Measurements from ENCODE around the gene PMPCB.
"Not testable (repeated sequence)": the region's sequence is repeated elsewhere in the genome, so short reads cannot be mapped to it uniquely, and the experiment has no call there.

The PMPCB gene, protein sequence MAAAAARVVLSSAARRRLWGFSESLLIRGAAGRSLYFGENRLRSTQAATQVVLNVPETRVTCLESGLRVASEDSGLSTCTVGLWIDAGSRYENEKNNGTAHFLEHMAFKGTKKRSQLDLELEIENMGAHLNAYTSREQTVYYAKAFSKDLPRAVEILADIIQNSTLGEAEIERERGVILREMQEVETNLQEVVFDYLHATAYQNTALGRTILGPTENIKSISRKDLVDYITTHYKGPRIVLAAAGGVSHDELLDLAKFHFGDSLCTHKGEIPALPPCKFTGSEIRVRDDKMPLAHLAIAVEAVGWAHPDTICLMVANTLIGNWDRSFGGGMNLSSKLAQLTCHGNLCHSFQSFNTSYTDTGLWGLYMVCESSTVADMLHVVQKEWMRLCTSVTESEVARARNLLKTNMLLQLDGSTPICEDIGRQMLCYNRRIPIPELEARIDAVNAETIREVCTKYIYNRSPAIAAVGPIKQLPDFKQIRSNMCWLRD

DNA sequence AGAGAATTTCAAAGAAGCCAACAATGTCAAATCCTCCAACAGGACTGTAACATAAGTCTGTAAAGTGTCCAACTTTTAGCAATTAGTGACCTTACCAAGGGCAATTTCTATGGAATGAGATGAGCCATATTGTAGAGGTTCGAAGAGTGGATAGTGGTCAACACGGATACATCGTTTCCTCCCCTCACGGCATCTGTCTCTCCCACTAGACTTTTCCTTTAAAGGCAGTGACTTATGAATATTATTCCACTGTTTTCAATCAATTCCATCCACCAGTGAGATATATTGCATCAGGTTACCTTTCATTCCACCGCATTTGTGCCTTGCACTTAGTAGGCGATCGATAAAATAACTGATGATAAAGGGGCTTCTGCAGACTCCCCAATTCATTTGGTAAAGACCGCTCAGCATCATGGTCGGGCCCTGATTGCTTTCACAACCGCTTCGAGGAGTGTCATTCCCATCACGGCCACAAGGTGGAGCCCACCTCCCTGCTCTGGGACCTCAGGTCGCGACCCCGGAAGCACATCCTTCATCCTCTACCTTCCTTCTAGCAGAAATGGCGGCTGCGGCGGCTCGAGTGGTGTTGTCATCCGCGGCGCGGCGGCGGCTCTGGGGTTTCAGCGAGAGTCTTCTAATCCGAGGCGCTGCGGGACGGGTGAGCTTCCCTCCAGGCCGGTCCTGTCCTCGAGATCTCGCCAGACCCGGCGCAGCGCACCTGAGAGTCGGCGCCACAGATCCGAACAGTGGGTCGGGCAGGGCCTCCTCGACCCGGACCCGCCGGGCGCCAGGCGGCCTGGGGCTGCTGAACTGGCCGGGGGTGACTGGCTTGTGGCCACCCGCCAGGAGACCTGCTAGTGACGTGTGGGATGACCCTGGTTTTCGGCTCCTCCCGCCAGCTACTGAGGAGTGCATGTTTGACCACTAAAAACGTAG is at the start of gene PMPCB:
Gene PMPCB, plus strand, starts transcription at position 535 of the 936 bp plus-strand sequence. Its CDS starts 25 bp downstream, at position 560.
- in situ Hi-C loops (cut with MboI; ENCODE audit: low sequenced_read_pairs), result no loop called here

DNA sequence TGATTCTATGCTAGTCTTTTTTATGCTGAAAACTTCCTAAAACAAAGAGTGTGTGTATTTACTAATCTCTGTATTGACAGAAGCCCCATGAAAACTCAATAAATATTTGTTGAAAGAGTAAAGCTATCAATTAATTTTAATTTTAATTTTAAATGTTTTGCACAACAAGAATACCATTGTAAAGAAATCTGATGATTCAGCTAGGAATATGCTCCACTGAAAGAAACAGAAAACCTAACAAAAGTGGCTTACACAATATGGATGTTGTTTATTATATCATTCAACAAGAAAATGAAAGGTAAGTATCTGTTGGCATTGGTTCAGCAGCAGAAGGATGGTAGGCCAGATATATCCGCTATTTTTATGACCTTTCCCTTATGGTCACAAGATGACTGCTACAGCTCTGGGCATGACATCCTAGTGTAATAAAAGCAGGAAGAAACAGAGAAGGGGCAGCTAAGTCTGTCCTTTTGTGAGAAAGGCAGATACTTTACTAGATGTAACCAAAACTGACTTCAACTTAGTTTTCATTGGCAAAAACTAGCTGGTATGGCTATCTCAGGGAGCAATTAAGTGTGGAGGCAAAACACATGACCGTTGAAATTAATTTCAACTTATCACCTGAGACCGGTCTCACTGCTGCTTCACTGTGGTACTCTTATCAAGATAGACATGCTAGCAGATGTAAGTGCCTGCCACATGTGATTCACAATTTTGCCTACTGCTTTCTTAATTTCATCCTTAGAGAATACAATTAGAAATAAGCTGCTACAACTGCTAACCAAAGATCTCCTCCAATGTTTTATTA is 43.3 kb upstream of the PMPCB start:
- in situ Hi-C loops (cut with MboI; ENCODE audit: low sequenced_read_pairs), result not testable (repeated sequence)

DNA sequence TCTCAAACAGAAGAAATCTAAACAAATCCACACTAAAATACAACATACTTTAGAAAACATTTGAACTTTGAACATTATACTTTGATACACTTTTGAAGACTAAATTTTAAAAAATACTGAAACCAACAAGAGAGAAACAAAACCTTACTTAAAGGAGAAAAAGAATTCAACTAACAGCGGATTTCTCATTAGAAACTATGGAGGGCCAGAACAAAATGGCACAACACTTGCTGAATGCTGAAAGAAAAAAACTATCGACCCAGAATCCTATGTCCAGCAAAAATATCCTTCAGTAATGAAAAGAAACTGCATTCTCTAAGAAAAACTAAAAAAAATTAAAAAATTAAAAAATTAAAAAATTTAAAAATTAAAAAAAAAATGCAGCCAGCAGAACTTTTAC is 33.2 kb upstream of the PMPCB start:
- in situ Hi-C loops (cut with MboI; ENCODE audit: low sequenced_read_pairs), result not testable (repeated sequence)

DNA sequence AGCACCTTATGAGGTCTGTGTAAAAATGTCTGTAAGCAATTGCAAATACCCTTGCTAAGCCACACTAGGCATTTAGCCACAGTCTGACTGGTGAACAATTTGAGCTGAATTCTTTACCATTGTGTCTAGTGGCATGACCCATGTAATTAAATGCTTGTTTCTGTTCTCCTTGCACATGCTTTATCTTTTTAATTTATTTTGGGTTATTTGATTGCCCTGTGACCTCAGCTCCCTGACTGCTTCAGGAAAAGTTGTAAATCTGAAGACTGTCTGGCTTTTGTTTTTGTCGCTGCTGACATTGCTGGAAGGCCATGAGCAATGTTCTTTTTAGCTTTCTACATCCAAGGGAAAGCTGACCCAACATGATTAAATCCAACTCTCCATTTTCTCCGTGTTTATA is 31.0 kb upstream of the PMPCB start:
- in situ Hi-C loops (cut with MboI; ENCODE audit: low sequenced_read_pairs), result not testable (repeated sequence)

DNA sequence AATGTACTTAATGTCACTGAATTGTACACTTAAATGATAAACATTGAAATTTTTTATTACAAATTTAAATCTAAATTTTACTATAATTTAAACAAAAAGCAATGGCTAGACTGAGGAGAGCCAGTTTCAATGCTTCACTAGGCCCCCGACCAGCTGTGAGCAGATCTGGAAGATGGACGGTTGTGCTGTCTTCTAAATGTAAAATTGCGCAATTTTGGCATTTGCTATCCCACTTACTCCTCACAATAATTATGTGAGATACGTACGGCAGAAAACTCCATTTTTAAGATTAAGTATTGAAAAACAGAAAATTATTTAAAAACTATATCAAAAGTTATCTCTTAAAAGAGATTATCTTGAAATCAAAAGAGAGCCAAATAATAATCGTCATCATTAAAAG is 23.9 kb upstream of the PMPCB start:
- in situ Hi-C loops (cut with MboI; ENCODE audit: low sequenced_read_pairs), result not testable (repeated sequence)

DNA sequence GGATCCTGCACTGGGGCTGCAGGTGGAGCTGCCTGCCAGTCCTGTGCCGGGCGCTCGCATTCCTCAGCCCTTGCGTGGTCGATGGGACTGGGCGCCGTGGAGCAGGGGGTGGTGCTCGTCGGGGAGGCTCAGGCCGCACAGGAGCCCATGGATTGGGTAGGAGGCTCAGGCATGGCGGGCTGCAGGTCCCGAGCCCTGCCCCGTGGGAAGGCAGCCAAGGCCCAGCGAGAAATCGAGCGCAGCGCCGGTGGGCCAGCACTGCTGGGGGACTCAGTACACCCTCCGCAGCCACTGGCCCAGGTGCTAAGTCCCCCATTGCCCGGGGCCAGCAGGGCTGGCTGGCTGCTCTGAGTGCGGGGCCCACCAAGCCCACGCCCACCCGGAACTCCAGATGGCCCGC is 22.4 kb upstream of the PMPCB start:
- in situ Hi-C loops (cut with MboI; ENCODE audit: low sequenced_read_pairs), result not testable (repeated sequence)

DNA sequence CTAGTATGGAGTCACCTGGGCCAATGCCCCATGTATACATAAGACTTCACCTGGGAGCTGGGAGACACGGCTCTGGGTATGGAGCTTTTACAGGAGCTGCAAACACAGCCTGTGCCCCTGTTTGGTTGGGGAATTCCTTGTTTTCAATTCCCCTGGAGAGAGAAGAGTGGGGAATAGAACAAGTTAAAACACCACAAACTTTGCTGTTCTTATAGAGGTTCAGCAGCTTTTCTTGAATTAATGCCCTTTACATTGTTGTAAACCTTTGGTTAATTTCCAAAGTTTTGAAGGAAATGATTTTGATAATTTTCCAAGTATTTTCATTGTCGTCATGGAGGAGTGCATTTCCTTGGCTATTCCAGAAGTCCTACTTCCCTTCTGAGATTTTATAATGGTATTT is 19.0 kb upstream of the PMPCB start:
- in situ Hi-C loops (cut with MboI; ENCODE audit: low sequenced_read_pairs), result not testable (repeated sequence)

DNA sequence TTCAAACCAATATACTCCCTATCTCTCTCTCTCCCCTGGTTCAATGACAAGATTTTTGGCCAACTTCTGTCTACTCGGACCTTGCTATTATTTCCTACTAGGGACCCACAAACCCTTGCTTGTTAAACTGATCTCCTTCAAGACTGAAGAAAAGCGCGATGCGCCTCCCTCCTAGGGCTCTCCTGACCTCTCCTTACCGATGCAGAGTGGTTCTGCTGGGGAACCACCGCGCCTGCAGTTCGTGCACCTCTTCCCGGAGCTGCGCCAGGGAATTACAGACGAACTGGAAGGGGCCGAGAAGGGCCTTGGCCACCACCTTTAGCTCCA is 17.6 kb upstream of the PMPCB start:
- in situ Hi-C loops (cut with MboI; ENCODE audit: low sequenced_read_pairs), result not testable (repeated sequence)

DNA sequence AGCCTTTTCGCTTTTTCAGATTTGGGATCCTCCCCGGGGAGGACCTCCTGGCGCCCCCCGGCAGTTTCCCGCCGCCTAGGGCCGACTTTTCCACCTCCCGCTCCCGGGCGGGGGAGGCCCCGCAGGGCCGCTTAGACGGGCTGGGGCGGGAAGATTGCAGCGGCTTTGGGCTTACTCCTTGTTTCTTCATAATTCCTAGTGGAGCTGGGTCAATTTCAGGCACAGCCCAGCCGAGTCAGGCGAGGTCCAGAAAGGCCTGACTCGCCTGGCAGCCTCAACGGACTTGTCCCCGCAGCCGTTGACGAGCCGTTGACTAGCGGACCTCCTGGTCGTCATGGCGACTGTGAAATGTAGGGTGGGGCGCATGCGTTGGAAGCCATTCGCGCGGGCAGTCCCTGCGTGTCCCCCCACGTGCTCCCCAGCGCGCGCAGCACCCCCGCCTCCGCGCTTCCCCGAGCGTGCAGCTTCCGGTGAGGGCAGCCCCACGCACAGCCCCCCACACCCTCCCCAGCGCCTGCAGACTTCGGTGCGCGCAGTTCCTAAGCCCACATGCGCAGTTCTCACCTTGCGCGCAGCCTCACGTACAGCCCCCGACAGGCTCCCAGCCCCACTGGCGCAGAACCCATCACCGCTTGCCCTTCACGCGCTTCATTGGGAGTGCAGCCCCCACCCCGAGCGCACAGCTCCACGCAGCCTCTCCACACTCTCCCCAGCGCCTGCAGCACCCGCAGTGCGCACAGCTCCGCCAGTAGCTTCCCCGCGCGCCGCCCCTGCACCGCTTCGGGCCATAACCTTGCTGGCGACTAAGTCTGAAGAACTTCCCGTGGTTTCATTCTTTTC is 17.1 kb upstream of the PMPCB start:
- in situ Hi-C loops (cut with MboI; ENCODE audit: low sequenced_read_pairs), result not testable (repeated sequence)

DNA sequence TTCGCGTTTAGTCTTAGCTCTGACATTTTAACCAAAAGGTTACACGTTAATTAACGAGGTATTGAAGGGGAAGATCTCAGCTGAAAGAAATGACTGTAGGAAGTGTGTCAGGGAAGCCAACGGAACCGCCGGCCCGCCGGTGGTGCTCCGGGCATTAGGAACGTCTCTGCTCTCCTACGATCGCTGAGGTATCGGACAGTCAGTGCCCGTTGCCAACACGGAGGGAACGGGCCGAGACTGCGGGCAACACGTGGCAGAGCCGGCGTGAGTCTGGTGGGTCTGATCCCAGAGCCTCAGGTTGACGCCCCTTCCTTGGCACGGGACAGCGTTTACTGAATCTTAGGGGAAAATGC is 16.5 kb upstream of the PMPCB start:
- in situ Hi-C loops (cut with MboI; ENCODE audit: low sequenced_read_pairs), result not testable (repeated sequence)

DNA sequence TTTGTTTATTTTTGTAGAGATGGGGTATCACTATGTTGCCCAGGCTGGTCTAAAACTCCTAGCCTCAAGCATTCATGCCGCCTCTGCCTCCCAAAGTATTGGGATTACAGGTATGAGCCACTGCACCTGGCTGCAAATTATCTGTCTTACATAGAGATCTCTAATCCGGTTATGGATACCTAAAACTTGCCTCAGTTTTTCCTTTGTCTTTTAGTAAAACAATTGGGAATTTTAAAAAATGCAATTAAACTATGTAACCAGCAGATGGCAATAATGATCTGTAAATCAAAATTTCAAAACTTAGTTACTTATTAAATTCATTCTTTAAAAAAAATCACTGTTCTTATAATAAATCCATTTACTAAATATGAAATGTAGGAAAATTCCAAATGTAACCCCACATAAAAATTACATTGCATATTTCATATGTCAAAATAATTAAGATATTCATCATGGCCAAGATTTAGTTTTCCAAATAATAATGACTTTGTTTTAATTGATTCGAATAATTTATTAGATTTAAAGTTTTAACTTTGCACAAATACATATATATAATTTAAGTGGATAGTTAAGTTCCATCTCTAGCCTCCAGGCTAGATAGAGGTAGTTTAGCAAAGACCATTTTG is 14.3 kb upstream of the PMPCB start:
- in situ Hi-C loops (cut with MboI; ENCODE audit: low sequenced_read_pairs), result not testable (repeated sequence)

DNA sequence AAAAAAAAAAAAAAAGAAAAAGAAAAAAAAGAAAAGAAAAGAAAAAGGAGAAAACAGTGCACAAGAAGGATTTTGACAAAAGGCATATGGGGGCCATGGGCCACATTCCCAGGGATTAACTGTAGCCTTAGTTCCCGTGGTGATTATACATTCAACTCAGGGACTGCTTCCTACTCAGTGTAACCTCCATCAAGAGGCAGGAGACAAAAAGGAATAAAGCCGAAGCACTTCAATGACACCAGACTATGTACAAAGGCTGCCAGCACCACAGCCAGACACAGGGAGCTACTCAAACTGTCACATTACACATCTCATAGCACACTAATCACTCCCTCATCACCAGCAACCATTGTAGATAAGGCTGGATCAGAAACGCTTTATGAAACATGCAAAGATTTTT is 5.1 kb upstream of the PMPCB start:
- in situ Hi-C loops (cut with MboI; ENCODE audit: low sequenced_read_pairs), result no loop called here

DNA sequence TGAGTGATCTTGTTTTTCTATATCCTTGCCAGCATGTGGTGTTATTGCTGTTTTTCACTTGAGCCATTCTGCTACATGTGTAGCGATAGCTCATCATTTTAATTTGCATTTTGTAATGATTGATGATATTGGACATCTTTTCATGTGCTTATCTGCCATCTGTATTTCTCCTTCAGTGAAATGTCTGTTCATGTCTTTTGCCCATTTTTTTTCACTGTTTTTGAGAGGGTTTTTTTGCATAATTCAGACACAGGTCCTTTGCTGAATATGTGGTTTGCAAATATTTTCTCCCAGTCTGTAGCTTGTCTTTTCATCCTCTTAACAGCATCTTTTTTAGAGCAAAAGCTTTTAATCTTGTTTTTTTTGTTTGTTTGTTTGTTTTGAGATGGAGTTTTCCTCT is 3.7 kb upstream of the PMPCB start:
- in situ Hi-C loops (cut with MboI; ENCODE audit: low sequenced_read_pairs), result no loop called here

DNA sequence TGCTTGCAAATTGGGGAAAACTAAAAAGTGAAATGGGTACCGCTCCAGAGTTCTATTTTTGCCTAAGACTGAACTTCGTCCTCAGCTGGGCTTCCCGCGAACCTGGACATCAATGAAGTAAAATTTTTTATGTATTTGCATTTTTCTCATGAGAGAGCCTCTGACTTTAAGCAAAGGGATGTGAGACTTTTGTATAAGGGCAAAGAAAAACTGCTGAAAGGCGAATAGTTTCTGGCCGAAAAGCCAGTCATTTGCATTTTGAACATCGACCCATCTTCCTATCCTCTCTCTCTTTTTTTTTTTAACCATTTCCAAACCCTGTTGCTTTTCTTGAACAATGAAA is 573 bp downstream of the PMPCB start:
- in situ Hi-C loops (cut with MboI; ENCODE audit: low sequenced_read_pairs), result no loop called here

DNA sequence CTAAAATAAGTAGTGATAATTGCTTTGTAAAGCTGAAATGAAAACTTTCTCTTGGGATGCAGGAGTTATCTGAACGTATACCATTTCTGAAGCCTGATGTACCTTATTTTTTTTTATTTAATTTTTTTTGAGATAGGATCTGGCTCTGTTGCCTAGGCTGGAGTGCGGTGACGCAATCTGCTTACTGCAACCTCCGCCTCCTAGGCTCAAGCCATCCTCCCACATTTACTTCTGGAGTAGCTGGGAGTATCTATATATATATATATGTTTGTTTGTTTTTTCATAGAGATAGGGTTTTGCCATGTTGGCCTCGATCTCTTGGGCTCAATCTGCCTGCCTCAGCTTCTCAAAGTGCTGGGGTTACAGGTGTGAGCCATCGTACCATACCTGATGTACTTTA is 2.4 kb downstream of the PMPCB start:
- in situ Hi-C loops (cut with MboI; ENCODE audit: low sequenced_read_pairs), result no loop called here

DNA sequence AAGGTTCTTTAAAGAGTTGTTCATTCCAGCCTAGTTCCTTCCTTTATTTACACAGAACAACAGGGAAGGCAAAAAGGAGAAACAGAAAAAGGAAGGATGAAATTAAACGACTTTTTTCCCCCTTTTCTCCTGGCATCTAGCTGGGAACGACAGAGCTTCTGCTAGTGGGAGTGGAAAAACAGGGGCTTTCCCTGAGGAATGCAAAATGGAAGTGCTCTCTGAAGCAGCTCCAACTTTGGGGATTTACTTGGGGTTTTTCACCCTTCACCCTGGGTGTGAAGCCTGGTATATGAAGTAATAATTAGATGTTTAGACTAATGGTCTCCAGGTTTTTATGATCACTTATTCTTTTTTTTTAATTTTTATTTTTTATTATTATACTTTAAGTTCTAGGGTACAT is 4.2 kb downstream of the PMPCB start:
- in situ Hi-C loops (cut with MboI; ENCODE audit: low sequenced_read_pairs), result no loop called here

DNA sequence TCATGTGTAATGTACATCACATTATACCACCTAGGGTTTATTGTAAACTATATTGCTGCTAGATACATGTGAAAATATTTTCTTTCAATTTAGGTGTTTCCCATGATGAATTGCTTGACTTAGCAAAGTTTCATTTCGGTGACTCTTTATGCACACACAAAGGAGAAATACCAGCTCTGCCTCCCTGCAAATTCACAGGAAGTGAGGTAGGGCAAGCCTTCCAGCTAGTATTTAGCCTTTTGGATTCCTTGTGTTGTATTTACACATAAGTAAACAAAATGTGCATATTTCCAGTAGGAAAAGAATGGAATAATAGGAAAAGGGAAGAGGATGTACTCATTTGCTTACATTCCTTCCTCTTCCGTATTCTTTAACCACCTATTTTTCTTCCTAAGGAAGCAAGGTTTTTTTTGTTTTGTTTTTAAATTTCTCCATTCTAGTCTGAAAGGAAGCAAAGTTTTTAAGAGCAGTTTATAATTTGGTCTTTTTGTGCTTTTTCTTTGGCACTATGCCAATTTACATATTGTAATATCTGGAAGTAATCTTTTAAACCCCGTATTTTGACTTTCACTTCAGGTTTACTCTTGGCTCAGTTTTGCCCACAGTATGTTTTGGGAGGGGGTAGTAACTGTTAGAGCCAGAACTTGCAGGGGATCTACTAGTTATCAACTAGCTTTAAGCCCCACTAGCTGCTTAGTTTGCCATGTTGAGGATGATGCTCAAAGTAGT is 10.4 kb downstream of the PMPCB start:
- in situ Hi-C loops (cut with MboI; ENCODE audit: low sequenced_read_pairs), result no loop called here

DNA sequence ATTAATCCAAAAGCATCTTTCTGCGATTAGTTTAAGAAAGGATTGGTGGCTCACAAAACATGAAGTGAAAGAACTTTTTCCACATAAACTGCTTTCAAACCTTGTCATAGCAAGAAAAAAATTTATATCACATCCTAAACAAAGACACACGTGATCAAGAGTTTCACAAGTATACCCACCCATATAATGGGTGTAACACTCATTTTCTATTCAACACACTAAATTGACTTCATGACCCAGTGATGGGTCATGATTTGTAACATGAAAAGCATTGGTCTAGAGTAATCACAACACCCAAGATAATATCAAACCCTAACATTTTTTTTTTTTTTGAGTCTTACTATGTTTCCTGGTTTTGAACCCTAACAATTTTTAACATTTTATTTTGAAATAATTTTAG is 17.6 kb downstream of the PMPCB start:
- in situ Hi-C loops (cut with MboI; ENCODE audit: low sequenced_read_pairs), result no loop called here

DNA sequence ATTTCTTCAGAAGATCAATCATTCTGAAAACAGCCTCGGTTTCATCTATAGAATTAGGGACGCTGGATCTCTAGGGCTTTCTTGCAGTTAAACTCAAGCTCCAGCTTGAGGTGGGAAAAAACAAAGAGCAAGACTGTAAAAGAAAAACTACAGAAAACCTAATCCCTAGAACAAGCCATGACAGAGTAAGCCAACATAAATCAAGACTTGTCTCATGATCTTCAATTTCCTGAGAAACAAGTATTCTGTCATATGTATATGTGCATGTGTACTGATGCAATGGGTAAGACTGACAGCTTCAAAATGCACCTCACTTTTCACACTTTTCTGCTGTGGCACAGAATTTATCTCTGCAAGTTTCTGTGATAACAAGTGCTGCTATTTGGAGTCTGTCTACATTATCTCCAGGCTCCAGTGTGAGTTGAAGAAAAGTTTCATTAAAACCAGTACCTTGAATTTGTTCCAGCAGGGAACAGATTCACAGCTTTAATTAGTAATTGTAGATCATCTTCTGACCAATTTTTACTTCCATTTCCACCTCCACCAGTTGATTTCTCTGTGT is 19.2 kb downstream of the PMPCB start:
- in situ Hi-C loops (cut with MboI; ENCODE audit: low sequenced_read_pairs), result no loop called here
